ENCODE results near the gene NACC1.
"Not testable (repeated sequence)": the region's sequence is repeated elsewhere in the genome, so short reads cannot be mapped to it uniquely, and the experiment has no call there.

The NACC1 gene

GRCh38 chr19:13164343-13165161 is 46.5 kb downstream of the NACC1 start:
- DNase-seq (ENCODE audit: low spot score) = peak; percentile 40

DNA sequence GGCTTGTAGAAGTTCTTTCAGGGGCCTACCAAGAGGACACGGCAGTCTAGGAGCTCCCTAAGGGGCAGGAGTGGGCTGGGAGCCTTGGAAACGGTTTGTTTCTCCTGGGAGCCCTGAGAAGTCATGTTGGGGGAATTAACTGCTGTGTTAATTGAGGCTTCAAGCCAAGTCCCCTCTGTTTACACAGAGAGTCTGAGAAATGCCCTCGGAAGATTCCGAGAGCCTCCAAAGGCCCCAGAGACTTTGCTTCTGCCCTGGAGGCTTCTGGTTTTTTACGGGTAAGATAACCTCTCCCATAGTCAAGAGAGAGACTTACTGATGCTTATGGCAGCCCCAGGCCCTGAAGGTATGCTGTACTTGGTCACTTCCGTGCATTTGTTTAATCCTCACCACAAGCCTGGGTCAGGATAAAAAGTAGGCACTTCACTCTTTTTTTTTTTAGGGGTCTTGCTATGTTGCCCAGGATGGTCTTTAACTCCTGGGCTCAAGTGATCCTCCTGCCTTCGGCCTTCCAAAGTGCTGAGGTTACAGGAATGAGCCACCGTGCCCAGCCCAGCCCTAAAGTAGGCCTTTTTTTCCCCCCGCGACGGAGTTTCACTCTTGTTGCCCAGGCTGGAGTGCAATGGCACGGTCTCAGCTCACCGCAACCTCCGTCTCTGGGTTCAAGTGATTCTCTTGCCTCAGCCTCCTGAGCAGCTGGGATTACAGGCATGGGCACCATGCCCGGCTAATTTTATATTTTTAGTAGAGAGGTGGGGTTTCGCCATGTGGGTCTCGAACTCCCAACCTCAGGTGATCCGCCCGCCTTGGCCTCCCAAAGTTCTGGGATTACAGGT is 47.3 kb downstream of the NACC1 start:
- no peak for DNase-seq (ENCODE audit: low spot score)

GRCh38 chr19:13166151-13166550 is 48.1 kb downstream of the NACC1 start:
- not testable (repeated sequence) for DNase-seq (ENCODE audit: low spot score)

DNA sequence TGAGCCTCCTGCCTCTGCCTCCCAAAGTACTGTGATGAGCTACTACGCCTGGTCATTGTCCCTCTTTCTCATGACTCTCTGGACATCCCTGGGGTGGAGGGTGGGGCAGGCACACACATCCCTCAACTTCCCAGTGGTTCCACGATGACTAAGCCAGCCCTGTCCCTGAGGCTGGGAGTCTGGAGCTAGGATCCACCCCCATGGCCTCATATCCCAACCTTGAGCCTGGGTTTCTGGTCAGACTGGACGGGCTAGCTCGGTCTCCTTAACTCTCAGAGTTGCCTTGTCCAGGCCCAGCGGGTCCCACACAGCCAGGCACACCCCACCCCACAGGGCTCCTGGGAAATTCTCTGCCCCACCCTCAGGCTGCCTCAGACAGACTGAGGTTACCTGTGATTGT is 51.7 kb downstream of the NACC1 start:
- DNase-seq (ENCODE audit: low spot score) = no peak

DNA sequence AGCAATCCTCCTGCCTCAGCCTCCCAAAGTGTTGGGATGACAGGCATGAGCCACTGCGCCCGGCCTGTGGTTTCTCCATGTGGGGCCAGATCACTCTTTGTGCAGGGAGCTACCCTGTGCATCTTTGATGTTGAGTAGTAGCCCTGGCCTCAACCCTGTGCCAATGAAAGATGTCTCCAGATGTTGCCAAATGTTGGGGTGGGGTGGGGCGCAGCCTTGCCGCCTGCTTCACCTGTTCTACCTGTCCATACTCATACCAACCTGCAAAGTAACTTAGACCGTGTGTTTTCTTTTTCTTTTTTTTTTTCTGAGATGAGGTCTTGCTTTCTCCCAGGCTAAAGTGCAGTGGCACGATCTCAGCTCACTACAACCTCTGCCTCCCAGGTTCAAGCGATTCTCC is 53.1 kb downstream of the NACC1 start:
- DNase-seq (ENCODE audit: low spot score) = no peak

- DNase-seq (ENCODE audit: low spot score) = peak; percentile 76
Observed at GRCh38 chr19:13172346-13173138, 54.5 kb downstream of the NACC1 start.

- DNase-seq (ENCODE audit: low spot score) = no peak
Observed at GRCh38 chr19:13173139-13173737, 55.2 kb downstream of the NACC1 start.

- no peak for DNase-seq (ENCODE audit: low spot score)
Observed at GRCh38 chr19:13176345-13176744, 58.3 kb downstream of the NACC1 start.

DNA sequence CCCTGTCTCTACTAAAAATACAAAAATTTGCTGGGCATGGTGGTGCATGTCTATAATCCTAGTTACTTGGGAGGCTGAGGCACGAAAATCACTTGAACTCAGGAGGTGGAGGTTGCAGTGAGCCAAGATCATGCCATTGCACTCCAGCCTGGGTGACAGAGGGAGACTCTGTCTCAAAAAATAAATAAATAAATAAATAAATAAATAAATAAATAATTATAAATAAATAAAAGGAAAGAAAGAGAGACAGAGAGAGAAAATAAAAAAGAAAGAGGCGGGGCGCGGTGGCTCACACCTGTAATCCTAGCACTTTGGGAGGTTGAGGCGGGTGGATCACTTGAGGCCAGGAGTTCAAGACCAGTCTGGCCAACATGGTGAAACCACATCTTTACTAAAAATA is 59.5 kb downstream of the NACC1 start:
- DNase-seq (ENCODE audit: low spot score) = not testable (repeated sequence)

DNA sequence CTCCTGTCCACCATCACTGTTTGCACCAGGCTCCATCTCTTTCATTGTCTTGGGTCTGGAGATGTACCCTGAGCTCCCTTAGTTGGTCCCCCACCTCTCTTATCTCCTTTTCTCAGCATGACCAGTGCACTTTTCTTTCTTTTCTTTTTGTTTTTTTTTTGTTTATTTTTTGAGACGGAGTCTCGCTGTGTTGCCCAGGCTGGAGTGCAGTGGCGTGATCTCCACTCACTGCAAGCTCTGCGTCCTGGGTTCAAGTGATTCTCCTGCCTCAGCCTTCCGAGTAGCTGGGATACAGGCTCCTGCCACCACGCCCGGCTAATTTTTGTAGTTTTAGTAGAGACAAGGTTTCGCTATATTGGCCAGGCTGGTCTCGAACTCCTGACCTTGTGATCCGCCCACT is 60.2 kb downstream of the NACC1 start:
- not testable (repeated sequence) for DNase-seq (ENCODE audit: low spot score)

GRCh38 chr19:13181747-13182388 is 63.8 kb downstream of the NACC1 start:
- DNase-seq (ENCODE audit: low spot score) = peak; percentile 19

DNA sequence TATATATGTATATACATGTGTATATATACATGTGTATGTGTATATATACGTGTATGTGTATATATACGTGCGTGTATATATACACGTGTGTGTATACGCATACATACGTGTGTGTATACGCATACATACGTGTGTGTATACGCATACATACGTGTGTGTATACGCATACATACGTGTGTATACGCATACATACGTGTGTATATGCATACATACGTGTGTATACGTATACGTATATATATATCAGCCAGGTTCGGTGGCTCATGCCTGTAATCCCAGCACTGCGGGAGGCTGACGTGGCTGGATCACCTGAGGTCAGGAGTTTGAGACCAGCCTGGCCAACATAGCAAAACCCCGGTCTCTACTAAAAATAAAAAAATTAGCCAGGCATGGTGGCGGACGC is 66.9 kb downstream of the NACC1 start:
- DNase-seq (ENCODE audit: low spot score) = not testable (repeated sequence)

DNA sequence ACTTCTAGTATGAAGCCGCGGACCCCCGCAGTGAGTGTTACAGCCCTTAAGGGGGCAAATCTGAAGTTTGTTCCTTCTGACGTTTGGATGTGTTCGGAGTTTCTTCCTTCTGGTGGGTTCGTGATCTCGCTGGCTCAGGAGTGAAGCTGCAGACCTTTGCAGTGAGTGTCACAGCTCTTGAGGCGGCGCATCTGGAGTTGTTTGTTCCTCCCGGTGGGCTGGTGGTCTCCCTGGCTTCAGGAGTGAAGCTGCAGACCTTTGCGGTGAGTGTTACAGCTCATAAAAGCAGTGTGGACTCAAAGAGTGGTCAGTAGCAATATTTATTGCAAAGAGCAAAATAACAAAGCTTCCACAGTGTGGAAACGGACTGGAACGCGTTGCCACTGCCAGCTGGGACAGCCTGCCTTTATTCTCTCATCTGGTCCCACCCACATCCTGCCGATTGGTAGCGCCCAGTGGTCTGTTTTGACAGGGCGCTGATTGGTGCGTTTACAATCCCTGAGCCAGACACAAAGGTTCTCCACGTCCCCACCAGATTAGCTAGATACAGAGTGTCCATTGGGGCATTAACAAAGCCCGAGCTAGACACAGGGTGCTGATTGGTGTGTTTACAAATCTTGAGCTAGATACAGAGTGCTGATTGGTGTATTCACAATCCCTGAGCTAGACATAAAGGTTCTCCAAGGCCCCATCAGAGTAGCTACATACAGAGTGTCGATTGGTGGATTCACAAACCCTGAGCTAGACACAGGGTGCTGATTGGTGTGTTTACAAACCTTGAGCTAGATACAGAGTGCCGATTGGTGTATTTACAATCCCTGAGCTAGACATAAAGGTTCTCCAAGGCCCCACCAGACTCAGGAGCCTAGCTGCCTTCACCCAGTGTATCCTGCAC is 67.9 kb downstream of the NACC1 start:
- DNase-seq (ENCODE audit: low spot score) = not testable (repeated sequence)

GRCh38 chr19:13186688-13187087 is 68.6 kb downstream of the NACC1 start:
- DNase-seq (ENCODE audit: low spot score) = not testable (repeated sequence)

DNA sequence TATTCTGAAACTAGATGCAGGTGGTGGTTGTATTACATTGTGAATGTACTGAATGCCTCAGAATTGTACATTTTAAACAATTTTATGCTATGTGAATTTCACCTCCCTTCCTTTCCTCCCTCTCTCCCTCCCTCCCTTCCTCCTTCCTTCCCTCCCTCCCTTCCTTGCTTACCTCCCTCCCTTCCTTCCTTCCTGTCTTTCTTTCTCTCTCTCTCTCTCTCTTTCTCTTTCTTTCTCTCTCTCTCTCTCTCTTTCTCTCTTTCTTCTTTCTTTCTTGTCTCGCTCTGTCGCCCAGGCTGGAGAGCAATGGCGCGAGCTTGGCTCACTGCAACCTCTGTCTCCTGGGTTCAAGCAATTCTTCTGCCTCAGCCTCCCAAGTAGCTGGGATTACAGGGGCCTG is 69.4 kb downstream of the NACC1 start:
- no peak for DNase-seq (ENCODE audit: low spot score)

DNA sequence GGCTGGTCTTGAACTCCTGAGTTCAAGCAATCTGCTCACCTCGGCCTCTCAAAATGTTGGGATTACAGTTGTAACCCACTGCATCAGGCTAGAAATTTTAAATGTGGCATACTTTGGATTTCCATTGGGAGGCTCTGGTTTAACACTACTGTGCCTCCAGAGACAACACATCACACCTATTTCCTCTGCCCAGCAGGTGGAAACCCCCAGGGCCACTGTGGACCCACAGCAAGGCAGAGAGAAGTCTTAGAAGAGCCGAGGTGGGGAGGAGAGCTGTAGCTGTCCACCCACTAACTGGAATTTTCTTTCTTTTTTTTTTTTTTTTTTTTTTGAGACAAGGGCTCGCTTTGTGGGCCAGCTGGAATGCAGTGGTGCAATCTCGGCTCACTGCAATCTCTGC is 71.5 kb downstream of the NACC1 start:
- no peak for DNase-seq (ENCODE audit: low spot score)
